Activated CD8-positive, alpha-beta T cell treated with anti-CD3 and anti-CD28 coated beads, Interleukin-2, amount 10 ng/mL, durations not matched to agents 7 days and 5 days (primary cell): ENCODE results near the gene SLC30A9. TPM values are rescaled to one million over a fixed set of nuclear protein-coding genes. Genes with fewer than 3 reads are reported as not detected.

Experiments
- ATAC-seq: fragments of 150-1000 bp; cut with Tn5 transposase; one replicate; pipeline ENCODE4 v1.10.0; 2021; ENCODE audit warnings: moderate library complexity
- CTCF ChIA-PET: fragments of 350-600 bp; sonication (Branson Sonifier 250); formaldehyde crosslinking; loops from one replicate; lab custom pipeline; 2021; ENCODE audit warnings: antibody characterized with exemption; lab: Charles Lee
- POLR2A ChIA-PET: fragments of 350-600 bp; sonication (Branson Sonifier 250); formaldehyde crosslinking; loops from one replicate; lab custom pipeline; 2021; ENCODE audit warnings: antibody characterized with exemption; lab: Charles Lee
- DNase-seq: peaks from one replicate; pipeline ENCODE4 v3.0.0-alpha.2; 2020
- H3K27ac Mint-ChIP-seq: one replicate; pipeline ENCODE4 v1.8.0; 2021; ENCODE audit warnings: mild to moderate bottlenecking, mixed read lengths
- H3K27me3 Mint-ChIP-seq: one replicate; pipeline ENCODE4 v1.8.0; 2021; ENCODE audit warnings: low read depth, mixed read lengths
- H3K36me3 Mint-ChIP-seq: one replicate; pipeline ENCODE4 v1.8.0; 2021; ENCODE audit warnings: low read depth, mixed read lengths
- H3K4me1 Mint-ChIP-seq: one replicate; pipeline ENCODE4 v1.8.0; 2021; ENCODE audit warnings: low read depth, mixed read lengths
- H3K4me3 Mint-ChIP-seq: one replicate; pipeline ENCODE4 v1.8.0; 2021; ENCODE audit warnings: mild to moderate bottlenecking, mixed read lengths
- H3K9me3 Mint-ChIP-seq: one replicate; pipeline ENCODE4 v1.8.0; 2022; ENCODE audit warnings: mixed read lengths; ENCODE audit not compliant: insufficient read depth
- total RNA-seq, 2 experiments: library from RNA; stranded (reverse); gene quantifications; one replicate each; pipeline ENCODE4 v1.2.3, GENCODE V29; 2021

SLC30A9 gene
- total RNA-seq, 2 experiments from 2014 or later: 30.9 to 32.0 TPM

DNA sequence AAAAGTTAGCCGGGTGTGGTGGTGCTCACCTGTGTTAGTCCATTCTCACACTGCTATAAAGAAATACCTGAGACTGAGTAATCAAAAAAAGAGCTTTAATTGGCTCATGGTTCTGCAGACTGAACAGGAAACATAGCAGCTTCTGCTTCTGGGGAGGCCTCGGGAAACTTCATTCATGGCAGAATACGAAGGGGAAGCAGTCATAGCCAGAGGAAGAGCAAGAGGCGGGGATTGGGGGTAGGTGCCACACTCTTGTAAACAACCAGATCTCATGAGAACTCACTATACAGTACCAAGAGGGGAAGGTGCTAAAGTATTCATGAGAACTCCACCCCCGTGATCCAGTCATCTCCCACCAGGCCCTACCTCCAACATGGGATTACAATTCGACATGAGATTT is 98.1 kb downstream of the SLC30A9 start:
- Mint-ChIP-seq H3K27ac (no peak overlapping the region), H3K27me3 (no peaks in the 10 kb centered on the region), H3K4me1 (no peaks in the 10 kb centered on the region), H3K4me3 (no peak overlapping the region), H3K36me3 (peaks cover 5% of the 10 kb centered on the region), H3K9me3 (no peaks in the 10 kb centered on the region)
- no peak for ATAC-seq
- no peak for DNase-seq
- ChIA-PET CTCF (no interaction called here), POLR2A (no interaction called here)

DNA sequence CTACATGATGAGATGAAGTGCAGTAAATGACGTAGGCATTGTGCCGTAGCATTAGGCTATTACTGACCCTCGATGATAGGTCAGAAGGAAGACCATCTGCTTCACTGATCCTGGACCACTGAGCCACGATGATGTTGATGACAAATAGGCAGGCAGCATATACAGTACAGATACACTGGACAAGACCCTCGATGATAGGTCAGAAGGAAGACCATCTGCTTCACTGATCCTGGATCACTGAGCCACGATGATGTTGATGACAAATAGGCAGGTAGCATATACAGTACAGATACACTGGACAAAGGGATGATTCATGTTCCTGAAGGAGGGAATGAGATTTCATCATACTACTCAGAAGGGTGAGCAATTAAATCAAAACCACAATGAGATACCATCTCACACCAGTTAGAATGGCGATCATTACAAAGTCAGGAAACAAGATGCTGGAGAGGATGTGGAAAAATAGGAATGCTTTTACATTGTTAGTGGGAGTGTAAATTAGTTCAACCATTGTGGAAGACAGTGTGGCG is 111.2 kb downstream of the SLC30A9 start:
- POLR2A ChIA-PET: no interaction called here
- no peaks in the 10 kb centered on the region for H3K4me1 Mint-ChIP-seq
- CTCF ChIA-PET: no interaction called here
- no peaks in the 10 kb centered on the region for H3K36me3 Mint-ChIP-seq
- no peak for DNase-seq
- no peak overlapping the region for H3K4me3 Mint-ChIP-seq
- H3K27ac Mint-ChIP-seq: no peak overlapping the region
- no peaks in the 10 kb centered on the region for H3K9me3 Mint-ChIP-seq
- no peak for ATAC-seq
- H3K27me3 Mint-ChIP-seq: no peaks in the 10 kb centered on the region

DNA sequence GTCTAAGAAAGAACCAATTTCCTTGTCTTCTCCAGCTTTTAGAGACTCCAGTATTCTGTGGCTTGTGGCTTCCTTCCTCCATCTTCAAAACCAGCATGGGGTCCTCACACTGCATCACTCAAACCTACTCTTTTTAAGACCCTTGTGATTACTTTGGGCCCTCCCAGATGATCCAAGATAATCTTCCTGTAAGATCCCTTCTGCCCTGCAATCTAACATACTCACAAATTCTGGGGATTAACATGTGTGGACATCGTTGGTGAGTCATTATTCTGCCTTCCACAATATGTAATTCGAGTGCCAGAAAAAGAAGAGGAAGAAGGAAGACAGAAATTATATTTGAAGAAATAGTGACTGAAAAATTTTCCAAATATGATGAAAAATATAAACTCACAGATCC is 114.2 kb downstream of the SLC30A9 start:
- CTCF ChIA-PET: no interaction called here
- no peak for ATAC-seq
- POLR2A ChIA-PET: no interaction called here
- Mint-ChIP-seq H3K4me3 (no peak overlapping the region), H3K27ac (no peak overlapping the region), H3K9me3 (no peaks in the 10 kb centered on the region), H3K4me1 (no peaks in the 10 kb centered on the region), H3K27me3 (no peaks in the 10 kb centered on the region), H3K36me3 (no peaks in the 10 kb centered on the region)
- no peak for DNase-seq

DNA sequence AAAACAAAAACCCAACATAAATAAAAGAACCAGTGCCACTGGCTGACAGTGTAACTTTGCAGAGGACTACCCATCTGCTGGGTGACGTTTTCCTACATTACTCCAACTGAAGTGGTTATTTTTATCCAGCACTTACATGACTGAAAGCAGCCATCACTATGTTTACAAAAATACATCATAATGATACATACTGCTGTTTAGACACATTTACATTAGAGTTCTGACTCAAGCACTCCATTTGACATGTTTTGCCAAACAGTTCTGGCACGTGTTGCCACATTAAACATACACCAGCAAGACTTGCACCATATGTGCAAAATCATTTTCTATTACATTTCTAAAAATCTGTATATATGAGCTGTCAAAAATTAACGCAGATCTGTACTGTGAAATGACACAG is 122.5 kb downstream of the SLC30A9 start:
- H3K4me3 Mint-ChIP-seq: no peak overlapping the region
- no peaks in the 10 kb centered on the region for H3K36me3 Mint-ChIP-seq
- H3K9me3 Mint-ChIP-seq: no peaks in the 10 kb centered on the region
- DNase-seq (no peak), ATAC-seq (no peak)
- CTCF ChIA-PET: no interaction called here
- no peak overlapping the region for H3K27ac Mint-ChIP-seq
- H3K27me3 Mint-ChIP-seq: peaks cover 9% of the 10 kb centered on the region
- H3K4me1 Mint-ChIP-seq: no peaks in the 10 kb centered on the region
- POLR2A ChIA-PET: no interaction called here

DNA sequence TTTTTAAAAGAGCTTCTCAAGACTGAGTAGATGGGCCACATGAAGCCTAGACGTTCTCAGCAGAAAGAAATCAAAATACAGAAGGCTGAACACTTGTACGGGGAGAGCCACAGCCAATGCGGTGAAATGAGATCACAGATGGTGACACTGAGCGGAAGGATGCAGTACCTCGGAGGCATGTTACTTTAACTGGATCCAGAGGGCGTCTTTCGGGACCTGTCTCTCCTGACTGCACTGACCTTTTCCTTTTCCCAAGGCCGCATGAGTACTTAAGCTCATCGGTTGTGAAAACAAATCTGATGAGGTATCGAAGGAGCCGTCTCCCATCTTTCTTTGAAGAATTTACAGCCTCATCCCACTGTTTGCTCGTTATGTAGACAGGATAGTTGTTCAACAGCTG is 129.6 kb downstream of the SLC30A9 start:
- no peak for DNase-seq
- Mint-ChIP-seq H3K36me3 (no peaks in the 10 kb centered on the region), H3K27ac (no peak overlapping the region), H3K4me1 (no peaks in the 10 kb centered on the region), H3K9me3 (no peaks in the 10 kb centered on the region), H3K27me3 (peaks cover 5% of the 10 kb centered on the region), H3K4me3 (no peak overlapping the region)
- no peak for ATAC-seq
- CTCF ChIA-PET: no interaction called here
- POLR2A ChIA-PET: no interaction called here

DNA sequence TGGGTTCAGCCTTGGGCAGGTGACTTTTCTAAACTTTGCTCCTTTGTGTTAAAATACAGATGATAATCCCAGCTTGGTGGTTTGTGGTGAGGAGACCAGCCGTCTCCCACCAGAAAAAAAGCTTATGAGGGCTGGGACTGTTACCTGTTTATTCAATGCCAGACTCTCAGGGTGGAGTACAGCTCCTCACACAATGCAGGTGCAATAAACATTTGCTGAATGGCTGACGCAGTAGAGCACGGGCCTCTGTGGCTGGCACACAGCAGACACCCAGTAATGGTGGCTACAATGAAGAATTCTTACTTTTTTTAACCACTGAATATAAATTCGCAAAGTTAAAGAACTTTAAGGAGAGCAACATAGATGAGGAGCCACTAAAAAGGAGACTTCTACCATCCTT is 131.9 kb downstream of the SLC30A9 start:
- Mint-ChIP-seq H3K27ac (no peak overlapping the region), H3K4me1 (no peaks in the 10 kb centered on the region), H3K9me3 (no peaks in the 10 kb centered on the region), H3K36me3 (no peaks in the 10 kb centered on the region), H3K27me3 (no peaks in the 10 kb centered on the region), H3K4me3 (no peak overlapping the region)
- POLR2A ChIA-PET: no interaction called here
- ATAC-seq (no peak), DNase-seq (no peak)
- CTCF ChIA-PET: no interaction called here

DNA sequence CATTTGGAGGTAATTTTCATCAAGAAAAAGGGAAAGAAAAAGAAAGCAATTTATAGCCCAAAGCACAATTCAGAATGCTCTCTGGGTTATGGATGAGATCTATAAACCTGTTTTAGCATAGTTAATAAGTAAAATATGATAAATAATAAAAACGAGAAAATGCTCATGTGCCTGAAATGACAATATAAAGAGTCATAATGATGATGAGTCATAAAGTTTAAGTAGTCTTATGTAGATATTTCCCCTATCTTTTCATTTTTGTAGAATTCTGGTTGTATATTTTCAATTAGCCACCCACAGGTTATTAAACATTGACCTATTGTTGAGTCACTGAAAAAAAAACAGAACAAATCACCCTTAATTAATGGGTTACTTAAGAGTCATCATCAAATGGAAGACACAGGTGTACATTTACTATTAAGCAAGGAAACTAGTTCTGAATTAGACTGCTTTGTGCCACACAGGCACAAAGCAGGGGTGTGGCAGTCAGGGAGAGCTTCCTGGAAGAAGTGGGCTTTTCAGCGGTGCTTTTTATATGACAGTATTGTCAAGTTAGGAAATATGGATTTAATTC is 132.8 kb downstream of the SLC30A9 start:
- no peak for DNase-seq
- Mint-ChIP-seq H3K27ac (no peak overlapping the region), H3K36me3 (no peaks in the 10 kb centered on the region), H3K27me3 (no peaks in the 10 kb centered on the region), H3K4me3 (no peak overlapping the region), H3K9me3 (no peaks in the 10 kb centered on the region), H3K4me1 (no peaks in the 10 kb centered on the region)
- CTCF ChIA-PET: no interaction called here
- POLR2A ChIA-PET: no interaction called here
- ATAC-seq: no peak

DNA sequence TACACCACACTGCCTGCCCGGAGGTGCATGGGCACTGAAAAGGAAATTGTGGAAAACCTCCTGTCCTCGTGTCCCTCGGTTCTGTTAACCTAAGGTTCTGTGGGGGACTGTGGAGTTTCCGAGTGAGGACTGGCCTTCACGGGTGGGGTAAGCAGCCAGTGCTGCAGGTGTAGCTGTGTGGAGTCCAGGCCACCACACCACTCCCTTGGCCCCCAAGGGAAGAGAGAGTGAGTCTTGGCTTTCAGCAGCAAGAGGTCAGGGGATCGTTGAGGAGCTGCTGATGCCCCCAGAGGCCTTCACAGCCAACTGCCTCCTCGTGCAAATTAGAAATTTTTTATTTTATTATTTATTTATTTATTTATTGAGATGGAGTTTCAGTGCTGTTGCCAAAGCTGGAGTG is 141.8 kb downstream of the SLC30A9 start:
- POLR2A ChIA-PET: no interaction called here
- no peak for ATAC-seq
- H3K4me3 Mint-ChIP-seq: no peak overlapping the region

DNA sequence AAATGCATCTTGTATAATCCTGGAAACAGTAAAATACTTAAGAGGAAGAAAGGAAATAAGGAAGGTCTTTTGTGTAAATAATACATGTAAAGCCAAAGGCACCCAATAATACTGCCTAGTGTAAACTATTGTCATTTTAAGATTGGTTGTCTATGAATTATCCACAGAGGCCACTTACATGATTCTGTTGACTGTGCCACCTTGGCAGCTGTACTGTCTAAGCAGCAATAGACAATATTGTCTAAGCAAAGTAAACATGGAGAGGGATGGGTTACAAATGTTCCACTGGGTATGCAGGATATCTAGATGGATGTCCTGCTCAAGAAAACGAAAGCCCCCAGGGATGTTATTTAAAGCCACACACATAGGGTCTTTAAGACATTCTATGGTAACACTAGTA is 142.7 kb downstream of the SLC30A9 start:
- H3K36me3 Mint-ChIP-seq: no peaks in the 10 kb centered on the region
- no peak for DNase-seq
- POLR2A ChIA-PET: no interaction called here
- peaks cover 2% of the 10 kb centered on the region for H3K27me3 Mint-ChIP-seq
- CTCF ChIA-PET: no interaction called here
- no peak overlapping the region for H3K4me3 Mint-ChIP-seq
- H3K4me1 Mint-ChIP-seq: no peaks in the 10 kb centered on the region
- H3K9me3 Mint-ChIP-seq: no peaks in the 10 kb centered on the region
- no peak for ATAC-seq
- H3K27ac Mint-ChIP-seq: no peak overlapping the region

More for the DNA sequence above, 141.8 kb downstream of the SLC30A9 start:
- H3K27ac Mint-ChIP-seq: no peak overlapping the region
- H3K27me3 Mint-ChIP-seq: no peaks in the 10 kb centered on the region
- no peaks in the 10 kb centered on the region for H3K4me1 Mint-ChIP-seq
- DNase-seq: no peak
- CTCF ChIA-PET: no interaction called here
- H3K36me3 Mint-ChIP-seq: no peaks in the 10 kb centered on the region
- H3K9me3 Mint-ChIP-seq: no peaks in the 10 kb centered on the region

DNA sequence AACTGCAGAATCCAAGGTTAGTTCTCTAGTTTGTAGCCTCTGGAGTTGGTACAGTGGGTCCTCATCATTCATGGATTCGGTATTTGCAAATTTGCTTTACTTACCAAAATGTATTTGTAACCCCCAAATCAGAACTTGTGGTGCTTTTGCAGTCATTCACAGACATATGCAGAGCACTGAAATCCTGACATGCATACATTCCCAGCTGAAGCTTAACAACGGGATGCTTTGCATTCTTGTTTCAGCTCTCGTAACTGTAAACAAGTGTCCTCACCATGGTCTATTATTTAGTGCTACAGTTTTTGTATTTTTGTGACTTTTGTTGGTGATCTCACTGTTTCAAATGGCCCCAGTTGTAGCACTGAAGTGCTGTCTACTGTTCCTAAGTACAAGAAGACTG is 146.0 kb downstream of the SLC30A9 start:
- ChIA-PET CTCF (no interaction called here), POLR2A (no interaction called here)
- ATAC-seq (no peak), DNase-seq (no peak)
- no peaks in the 10 kb centered on the region for H3K4me1 Mint-ChIP-seq
- H3K27ac Mint-ChIP-seq: no peak overlapping the region
- H3K27me3 Mint-ChIP-seq: peaks cover 6% of the 10 kb centered on the region
- no peaks in the 10 kb centered on the region for H3K9me3 Mint-ChIP-seq
- H3K36me3 Mint-ChIP-seq: no peaks in the 10 kb centered on the region
- H3K4me3 Mint-ChIP-seq: no peak overlapping the region

Other genes starting within 250 kb of the SLC30A9 start
- gene PHOX2B, start 241.8 kb upstream of the SLC30A9 start, total RNA-seq: not detected
- gene TMEM33, start 55.1 kb upstream of the SLC30A9 start, total RNA-seq: 10 to 100 TPM; 59.9 TPM
- under 1 TPM; 0.21 to 0.32 TPM for gene DCAF4L1, start 8.8 kb upstream of the SLC30A9 start, total RNA-seq
- under 1 TPM; 0.37 to 0.81 TPM for gene BEND4, start 162.1 kb downstream of the SLC30A9 start, total RNA-seq